ENCODE results near the gene TFB2M. TPM values are rescaled to one million over a fixed set of nuclear protein-coding genes. Genes with fewer than 3 reads are reported as not detected.

TFB2M gene
- 17.3 TPM for total RNA-seq

DNA sequence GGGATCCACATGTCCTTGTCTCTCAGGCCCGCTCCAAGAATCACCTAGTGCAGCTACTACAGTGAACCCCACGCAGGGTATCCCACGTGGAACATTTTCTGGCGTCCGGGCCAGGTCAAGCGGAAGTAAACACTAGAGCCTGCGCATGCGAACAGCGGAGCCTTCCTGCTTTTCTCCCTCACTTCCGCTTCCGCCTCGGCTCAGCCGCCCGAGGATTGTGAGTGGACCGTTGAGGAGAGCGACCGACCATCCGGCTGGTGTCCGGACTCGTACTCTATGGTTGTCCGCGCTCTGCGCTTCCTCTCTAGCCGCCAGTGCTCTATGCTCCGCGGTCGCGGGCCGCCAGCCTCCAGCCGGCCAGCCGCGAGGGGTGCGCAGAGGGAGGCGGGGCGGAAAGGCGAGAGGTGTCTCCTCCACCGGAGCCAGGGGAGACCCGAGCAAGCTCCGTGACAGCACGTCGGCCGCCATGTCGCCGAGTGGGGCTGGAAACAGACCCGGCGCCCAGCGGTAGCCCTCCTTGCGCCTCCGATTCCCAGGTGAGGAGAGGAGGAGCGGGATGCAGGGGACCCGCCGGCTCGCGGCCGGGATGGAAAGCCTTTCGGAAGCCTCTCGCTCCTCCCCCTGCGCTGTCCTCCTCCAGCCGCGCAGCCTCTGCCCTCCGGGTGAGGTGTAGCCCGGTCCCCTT is at the start of gene TFB2M, which contains the start of gene CNST:
TSS of gene TFB2M (minus strand) at position 134 of the 685 bp plus-strand sequence. CDS start at position 11, 123 bp downstream.
TSS of gene CNST (plus strand) at position 329 of the 685 bp plus-strand sequence. CDS start 25,107 bp downstream, outside the sequence.

DNA sequence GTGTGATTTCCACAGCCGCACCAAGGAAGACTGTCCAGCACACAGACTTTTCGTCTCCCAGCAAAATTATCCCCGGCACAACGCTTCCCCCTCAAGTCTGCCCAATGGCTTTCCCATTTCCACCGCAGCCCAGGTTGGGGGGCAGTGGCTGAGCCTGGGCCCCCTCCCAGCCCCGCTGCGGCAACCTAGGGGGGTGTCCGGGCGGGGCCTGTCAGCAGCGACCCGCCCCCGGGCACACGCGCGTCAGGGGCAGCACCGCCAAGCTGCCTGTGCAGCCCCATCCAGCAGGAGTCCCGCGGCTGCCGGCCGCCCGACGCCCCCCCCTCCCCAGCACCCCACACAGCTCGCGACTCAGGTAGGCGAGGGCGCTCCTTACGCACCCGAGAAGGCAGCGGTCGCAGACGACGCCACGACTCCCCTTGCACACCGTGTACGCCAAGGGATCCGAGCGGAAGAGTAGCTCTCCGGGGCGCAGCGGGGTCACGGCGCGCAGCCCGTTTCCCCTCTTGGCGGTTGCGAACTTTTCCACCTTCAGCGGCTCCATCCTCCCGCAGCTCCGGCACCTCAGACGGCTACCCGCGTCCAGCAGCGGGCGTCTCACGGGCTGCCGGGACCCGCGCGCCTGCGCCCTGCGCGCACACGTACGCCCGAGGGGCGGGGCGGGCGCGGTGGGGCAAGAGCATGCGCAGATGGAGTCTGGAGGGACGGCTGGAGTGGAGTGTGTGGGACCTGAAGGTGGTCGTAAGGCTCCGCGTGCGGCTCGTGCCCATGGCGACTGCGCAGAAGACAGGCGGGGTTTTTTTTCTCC is 59.2 kb downstream of the TFB2M start, which contains the start of gene SMYD3:
TSS of gene SMYD3 (minus strand) at position 606 of the 808 bp plus-strand sequence.

Small RNA genes lying within 50 kb of the gene (small RNA-seq; reads per million reads assigned to genes)
- not detected for gene AL356583.2

Other genes starting within 250 kb of the TFB2M start
- gene SMYD3, start 59.0 kb downstream of the TFB2M start, total RNA-seq, result 50.1 TPM
- 46.8 TPM for gene CNST, start 195 bp upstream of the TFB2M start, total RNA-seq
- 72.7 TPM for gene SCCPDH, start 158.1 kb upstream of the TFB2M start, total RNA-seq